HG03354 (cell line): ENCODE results near the gene FBXW10B.
"Not testable (repeated sequence)": the region's sequence is repeated elsewhere in the genome, so short reads cannot be mapped to it uniquely, and the experiment has no call there.

Experiments
- ATAC-seq: cut with Tn5 transposase; IDR thresholded peaks from one replicate; pipeline ENCODE4 v1.9.1; 2021; ENCODE audit warnings: mild to moderate bottlenecking; ENCODE audit not compliant: unreplicated experiment, poor library complexity, severe bottlenecking

Gene FBXW10B

GRCh38 chr17:15642505-15643251 lies 23.2 kb upstream of the FBXW10B start:
- not testable (repeated sequence) for ATAC-seq

- not testable (repeated sequence) for ATAC-seq
Measured at GRCh38 chr17:15642014-15642413, 22.5 kb upstream of the FBXW10B start.

GRCh38 chr17:15630930-15631453 lies 11.5 kb upstream of the FBXW10B start:
- ATAC-seq: not testable (repeated sequence)

DNA sequence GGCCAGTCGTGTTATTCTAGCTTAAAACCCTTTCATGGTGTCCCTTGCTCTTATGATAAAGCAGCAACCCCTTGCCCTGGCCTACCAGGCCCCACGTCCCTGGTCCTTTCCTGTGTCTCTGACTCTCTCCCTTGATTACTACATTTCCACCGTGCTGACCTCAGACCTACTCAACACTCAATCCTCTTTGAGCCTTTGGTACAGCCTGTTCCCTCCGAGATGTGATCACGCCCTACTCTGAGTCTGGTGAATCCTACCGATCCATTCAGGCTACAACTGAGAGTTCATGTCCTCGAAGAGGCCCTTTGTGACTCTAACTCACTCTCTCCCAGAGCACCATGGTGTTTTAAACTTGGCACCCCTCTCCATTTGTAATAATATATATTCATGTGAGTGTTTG lies 10.5 kb upstream of the FBXW10B start:
- ATAC-seq: not testable (repeated sequence)

DNA sequence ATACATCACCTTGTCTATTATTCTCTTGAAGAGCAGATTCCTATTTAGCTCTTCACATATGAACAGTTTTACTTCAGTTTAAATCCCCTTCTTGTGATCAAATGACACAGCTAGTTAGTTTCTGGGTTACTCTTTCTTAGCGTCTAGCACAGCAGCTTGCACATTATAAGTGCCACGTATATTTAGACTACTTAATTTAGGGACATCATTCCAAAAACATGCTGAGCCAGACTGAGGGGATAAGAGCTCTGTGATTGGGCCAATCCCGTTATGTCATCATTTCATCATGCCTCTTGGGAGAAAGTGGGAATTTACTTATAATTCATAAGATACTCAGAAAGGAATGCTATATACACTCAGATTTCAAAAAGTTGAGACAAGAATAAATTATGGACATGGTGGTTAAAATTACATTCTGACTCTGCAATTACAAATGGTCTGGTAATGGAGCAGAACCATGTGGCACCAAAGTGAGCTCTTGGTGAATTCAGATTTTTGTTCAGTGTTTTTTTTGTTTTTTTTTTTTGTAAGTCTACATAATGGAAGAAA lies 4.2 kb upstream of the FBXW10B start:
- not testable (repeated sequence) for ATAC-seq

- ATAC-seq: not testable (repeated sequence)
Measured at GRCh38 chr17:15623255-15623654, 3.8 kb upstream of the FBXW10B start.

GRCh38 chr17:15622124-15622523 lies 2.6 kb upstream of the FBXW10B start:
- not testable (repeated sequence) for ATAC-seq

GRCh38 chr17:15616828-15617227 lies 2.7 kb downstream of the FBXW10B start:
- not testable (repeated sequence) for ATAC-seq

DNA sequence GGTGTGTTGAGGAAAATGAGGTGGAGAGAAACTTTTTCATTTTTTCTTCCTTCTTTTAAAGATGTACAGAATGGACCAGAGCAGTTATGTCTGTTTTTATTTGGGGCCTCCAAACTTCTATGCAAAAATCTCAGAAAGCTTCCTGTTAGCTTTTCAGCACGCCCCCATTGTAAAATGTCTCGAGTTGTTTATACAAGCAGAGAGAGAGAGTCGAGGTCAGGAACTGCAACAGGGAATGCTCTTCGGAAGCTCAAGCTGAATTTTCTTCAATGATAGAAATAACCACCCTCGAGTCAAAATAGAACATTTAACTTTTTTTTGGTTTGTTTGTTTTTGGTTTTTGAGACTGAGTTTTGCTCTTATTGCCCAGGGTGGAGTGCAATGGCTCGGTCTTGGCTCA lies 3.7 kb downstream of the FBXW10B start:
- not testable (repeated sequence) for ATAC-seq

DNA sequence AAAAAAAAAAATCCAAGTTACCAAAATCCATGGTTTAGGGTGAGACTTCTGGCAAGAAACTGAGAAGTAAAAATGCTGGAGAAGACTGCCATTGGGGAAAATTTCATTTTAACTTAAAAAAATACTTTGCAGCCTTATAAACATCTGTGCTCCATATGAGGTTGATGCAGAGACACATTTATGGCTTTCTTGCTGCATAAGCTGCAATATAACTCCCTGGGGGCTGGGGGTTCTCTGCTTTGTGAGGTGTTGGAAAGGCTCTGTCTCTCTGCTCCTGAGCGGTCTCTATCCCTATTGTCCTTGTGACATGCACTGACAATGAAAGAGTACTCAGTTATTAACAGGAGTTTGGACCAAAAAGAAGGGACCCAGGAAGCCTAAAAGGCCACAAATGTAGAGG lies 6.4 kb downstream of the FBXW10B start:
- ATAC-seq: not testable (repeated sequence)

DNA sequence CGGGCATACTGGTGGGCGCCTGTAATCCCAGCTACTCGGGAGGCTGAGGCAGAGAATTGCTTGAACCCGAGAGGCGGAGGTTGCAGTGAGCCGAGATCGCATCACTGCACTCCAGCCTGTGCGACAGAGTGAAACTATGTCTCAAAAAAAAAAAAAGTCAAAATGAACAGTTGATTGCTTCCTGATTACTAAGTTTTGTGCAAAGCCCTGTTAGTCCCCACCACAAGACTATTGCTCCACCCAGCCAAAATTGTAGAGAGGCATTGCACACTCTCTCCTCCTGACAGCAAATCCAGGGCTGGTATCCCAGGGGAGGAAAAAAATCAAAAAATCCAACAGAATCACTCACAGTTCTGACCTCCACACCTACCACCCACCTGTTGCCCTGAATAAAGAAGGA lies 26.5 kb downstream of the FBXW10B start:
- ATAC-seq: not testable (repeated sequence)

GRCh38 chr17:15591986-15592385 lies 27.5 kb downstream of the FBXW10B start:
- ATAC-seq: not testable (repeated sequence)

DNA sequence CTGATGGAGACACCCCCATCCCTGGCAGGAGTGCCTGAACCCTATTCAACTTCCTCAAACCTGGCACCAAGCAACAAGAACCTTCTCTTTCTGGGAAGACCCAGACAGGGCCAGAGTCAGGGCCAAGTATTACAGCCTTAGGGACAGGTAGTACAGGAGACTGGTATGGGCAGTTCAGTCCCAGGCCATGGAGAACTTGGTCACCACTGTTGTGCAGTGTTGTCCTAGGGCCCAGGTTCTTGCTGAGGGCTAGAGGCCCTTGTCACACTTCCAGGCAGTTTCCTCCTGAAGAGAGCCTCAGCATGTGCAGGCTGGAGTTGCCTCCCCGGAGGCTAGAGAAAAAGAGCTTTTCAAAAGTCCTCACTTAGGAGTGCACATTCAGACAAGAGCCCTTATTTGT lies 28.7 kb downstream of the FBXW10B start:
- ATAC-seq: not testable (repeated sequence)

DNA sequence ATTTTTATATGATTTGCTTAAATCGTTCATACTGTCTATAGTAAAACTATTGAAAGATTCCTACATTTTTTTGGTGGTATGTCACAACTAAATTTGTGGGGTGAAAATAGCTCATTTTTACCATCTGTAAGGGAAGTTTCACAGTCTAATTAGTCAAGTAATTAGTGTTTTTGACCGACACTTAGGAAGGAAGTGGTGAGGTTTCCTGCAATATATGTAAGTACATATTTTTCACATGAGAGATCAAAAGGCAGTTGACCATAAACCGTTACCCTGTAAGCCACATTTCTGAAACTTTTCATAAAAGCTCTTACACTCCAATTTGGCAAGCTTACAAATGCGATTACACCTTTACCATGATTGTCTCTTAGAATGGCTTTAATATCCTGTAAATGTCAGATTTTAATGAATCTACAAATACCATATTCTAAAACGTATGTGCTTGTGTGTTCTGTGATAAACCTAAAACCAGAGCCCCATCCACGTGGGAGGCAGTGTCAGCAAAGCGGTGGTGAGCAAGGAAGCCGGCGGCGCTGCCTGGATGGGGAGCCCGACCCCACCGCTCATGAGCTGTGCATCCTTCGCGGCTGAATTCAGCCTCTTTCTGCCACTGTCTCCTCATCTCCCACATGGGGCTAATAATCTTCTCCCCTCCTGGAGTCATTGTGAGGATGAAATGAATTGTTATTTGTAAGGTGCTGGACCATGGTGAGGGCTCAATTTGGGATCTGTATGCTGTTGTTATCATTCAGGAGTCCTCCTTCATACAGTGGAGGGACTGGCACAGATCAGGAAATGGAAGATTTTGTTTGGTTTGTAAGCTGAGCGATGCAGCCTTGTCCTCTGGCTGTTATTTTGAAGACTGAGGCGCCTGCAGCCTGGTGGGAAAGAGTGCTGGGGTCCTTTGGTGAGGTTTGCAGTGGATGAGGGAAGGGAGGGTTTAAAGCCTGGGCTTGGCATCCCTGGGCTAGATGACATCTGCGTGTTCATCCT lies 29.7 kb downstream of the FBXW10B start:
- ATAC-seq: peak; percentile 67

DNA sequence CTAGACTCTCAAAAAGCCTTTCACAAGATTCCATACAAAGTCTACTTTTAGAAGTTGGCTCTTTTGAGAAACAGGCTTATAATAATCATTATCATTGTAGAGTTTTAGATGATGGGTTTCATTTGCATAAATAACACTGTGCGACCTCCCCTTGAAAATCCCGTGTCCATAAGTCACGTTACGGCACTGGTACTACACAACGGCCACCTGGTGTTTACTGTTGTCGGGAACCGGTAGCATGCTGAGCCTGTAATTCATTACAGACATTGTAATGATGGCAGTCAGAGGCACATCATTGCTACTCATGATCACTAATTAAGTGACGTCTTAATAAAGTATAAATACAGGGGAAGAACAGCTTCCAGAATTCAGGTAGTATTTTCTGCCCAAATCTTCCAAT lies 31.5 kb downstream of the FBXW10B start:
- ATAC-seq: peak; percentile 78

GRCh38 chr17:15583313-15583712 lies 36.2 kb downstream of the FBXW10B start:
- ATAC-seq: not testable (repeated sequence)

DNA sequence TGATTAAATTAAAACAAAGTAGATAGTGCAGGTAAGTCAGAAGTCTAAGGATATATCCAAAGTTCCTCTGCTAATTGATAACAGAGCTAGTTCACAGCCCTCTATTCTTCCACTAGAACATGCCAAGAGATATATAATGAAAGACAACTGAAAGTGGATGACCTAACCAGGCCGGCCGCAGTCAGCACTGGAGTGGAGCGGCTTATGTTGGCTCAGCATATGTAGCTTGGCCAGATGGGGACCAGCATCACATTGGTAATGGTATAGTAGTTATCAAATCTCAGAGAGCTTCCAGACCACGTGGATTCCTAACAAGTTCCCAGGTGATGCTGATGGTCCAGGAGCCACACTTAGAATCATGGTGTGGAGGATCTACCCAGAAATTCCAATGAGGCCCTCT lies 38.0 kb downstream of the FBXW10B start:
- not testable (repeated sequence) for ATAC-seq

DNA sequence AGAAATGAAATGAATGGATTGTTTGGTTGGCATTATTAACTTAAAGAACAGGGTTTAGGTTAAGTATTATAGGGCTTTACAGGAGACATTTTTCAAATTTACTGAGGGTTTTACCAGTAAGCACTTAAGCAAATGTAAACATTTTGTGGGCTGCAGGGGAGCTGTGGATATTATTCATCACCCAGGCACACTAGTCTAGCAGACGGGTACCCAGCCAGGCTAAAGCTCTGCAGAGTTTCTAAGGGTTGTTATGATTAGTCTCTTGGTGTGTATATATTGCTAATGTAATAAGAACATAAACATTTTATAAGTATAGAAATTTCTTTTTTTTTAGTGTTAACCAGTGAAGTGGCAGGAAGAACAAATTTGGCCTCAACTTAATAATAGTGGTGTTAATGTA lies 42.7 kb downstream of the FBXW10B start:
- not testable (repeated sequence) for ATAC-seq

DNA sequence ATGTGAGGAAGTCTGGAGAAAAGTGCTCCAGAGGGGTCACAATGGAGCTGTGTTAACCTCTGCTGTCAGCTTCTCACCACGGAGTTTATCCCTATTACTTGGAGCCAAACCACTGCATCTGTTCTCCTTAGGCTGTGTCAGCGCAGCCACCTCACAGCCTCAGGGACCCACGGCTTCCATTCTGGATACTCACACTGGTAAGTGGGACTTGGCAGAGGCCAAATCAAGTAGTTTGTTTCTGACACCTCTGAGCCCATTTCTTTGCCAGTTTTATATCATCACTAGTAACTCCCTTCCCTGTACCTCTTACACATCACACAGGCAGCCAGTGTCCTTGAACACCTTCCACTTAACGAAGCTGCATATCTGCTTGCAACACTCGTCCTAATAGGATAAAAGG lies 44.8 kb downstream of the FBXW10B start:
- ATAC-seq: not testable (repeated sequence)

- ATAC-seq: not testable (repeated sequence)
Measured at GRCh38 chr17:15573870-15574269, 45.6 kb downstream of the FBXW10B start.
